Endothelial cell of umbilical vein (primary cell): ENCODE results near the gene ASNS.

Source experiments
- EZH2 ChIP-seq: IDR thresholded peaks from 2 replicates; pipeline ENCODE4 v1.6.1; 2012; ENCODE audit warnings: borderline replicate concordance, low read depth, mild to moderate bottlenecking, moderate library complexity, low read length, inconsistent platforms; ENCODE audit not compliant: severe bottlenecking
- GATA2 ChIP-seq: IDR thresholded peaks from 2 replicates; pipeline ENCODE4 v1.7.0; 2011; ENCODE audit warnings: low read depth, mild to moderate bottlenecking, moderate library complexity, mixed read lengths, low read length; ENCODE audit not compliant: insufficient read length, insufficient read depth
- POLR2A ChIP-seq: IDR thresholded peaks from 2 replicates; pipeline ENCODE4 v1.6.1; 2012; ENCODE audit warnings: low read depth, mild to moderate bottlenecking, control low read depth, low read length
- TF ChIP-seq, protein P1 (sequence below), 2 donors: IDR thresholded peaks; 1 replicate in 1 of 2; 2 replicates in 1 of 2; pipeline ENCODE4 v1.5.1; 2011; ENCODE audit warnings: low read length in 2 of 2, mild to moderate bottlenecking in 2 of 2, moderate library complexity in 2 of 2, control low read depth in 1 of 2, inconsistent platforms in 1 of 2, low read depth in 1 of 2; ENCODE audit not compliant: insufficient read depth in 1 of 2; ENCODE audit errors: extremely low read depth in 1 of 2

DNA sequence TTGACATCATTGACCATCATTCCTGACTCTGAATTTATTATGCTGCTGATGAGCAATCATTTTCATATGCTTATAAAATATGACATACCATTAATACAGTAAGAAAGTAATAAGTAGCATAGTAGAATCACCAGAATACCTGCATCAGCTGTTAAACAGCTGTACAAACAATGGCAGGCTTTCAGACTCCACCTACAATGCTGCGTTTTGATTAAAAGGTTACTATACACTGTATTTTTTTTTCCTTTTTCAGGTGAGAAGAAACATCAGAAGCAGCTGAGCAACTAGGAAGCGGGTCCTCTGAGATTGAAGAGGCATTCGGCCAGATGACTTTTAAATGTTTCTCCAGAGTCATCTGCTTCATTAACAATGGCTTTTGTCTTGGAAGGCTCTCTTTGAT is 7.1 kb downstream of the ASNS start:
- TF ChIP-seq, protein P1, sequence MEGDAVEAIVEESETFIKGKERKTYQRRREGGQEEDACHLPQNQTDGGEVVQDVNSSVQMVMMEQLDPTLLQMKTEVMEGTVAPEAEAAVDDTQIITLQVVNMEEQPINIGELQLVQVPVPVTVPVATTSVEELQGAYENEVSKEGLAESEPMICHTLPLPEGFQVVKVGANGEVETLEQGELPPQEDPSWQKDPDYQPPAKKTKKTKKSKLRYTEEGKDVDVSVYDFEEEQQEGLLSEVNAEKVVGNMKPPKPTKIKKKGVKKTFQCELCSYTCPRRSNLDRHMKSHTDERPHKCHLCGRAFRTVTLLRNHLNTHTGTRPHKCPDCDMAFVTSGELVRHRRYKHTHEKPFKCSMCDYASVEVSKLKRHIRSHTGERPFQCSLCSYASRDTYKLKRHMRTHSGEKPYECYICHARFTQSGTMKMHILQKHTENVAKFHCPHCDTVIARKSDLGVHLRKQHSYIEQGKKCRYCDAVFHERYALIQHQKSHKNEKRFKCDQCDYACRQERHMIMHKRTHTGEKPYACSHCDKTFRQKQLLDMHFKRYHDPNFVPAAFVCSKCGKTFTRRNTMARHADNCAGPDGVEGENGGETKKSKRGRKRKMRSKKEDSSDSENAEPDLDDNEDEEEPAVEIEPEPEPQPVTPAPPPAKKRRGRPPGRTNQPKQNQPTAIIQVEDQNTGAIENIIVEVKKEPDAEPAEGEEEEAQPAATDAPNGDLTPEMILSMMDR (IDR thresholded peaks at IDR 0.05; ENCODE audit: extremely low read depth in 1 of 2, insufficient read depth in 1 of 2, low read depth in 1 of 2, low read length in 2 of 2): no peak
- TF ChIP-seq POLR2A (no peak), EZH2 (no peak), GATA2 (no peak)
